Glutamatergic neuron (in vitro differentiated cells): ENCODE measurements around the gene RPGRIP1L. TPM values are rescaled to one million over a fixed set of nuclear protein-coding genes. Genes with fewer than 3 reads are reported as not detected.

Source experiments
- DNase-seq: peaks from one replicate; pipeline ENCODE4 v3.0.0; 2022
- H3K27ac Mint-ChIP-seq: one replicate; pipeline ENCODE4 v1.8.0; 2020; ENCODE audit warnings: mild to moderate bottlenecking, mixed read lengths, inconsistent platforms; ENCODE audit not compliant: unreplicated experiment
- H3K27me3 Mint-ChIP-seq: one replicate; pipeline ENCODE4 v1.8.0; 2020; ENCODE audit warnings: mild to moderate bottlenecking, moderate library complexity, mixed read lengths, inconsistent platforms; ENCODE audit not compliant: unreplicated experiment
- H3K36me3 Mint-ChIP-seq: one replicate; pipeline ENCODE4 v1.8.0; 2020; ENCODE audit warnings: mild to moderate bottlenecking, mixed read lengths, inconsistent platforms; ENCODE audit not compliant: unreplicated experiment
- H3K4me1 Mint-ChIP-seq: one replicate; pipeline ENCODE4 v1.8.0; 2020; ENCODE audit warnings: mild to moderate bottlenecking, low read depth, mixed read lengths, inconsistent platforms; ENCODE audit not compliant: unreplicated experiment
- H3K4me3 Mint-ChIP-seq: one replicate; pipeline ENCODE4 v1.8.0; 2020; ENCODE audit warnings: mild to moderate bottlenecking, mixed read lengths, inconsistent platforms; ENCODE audit not compliant: unreplicated experiment
- H3K9me3 Mint-ChIP-seq: one replicate; pipeline ENCODE4 v1.8.0; 2020; ENCODE audit warnings: mild to moderate bottlenecking, moderate library complexity, mixed read lengths, inconsistent platforms; ENCODE audit not compliant: unreplicated experiment
- CTCF ChIP-seq: fragments of 200-600 bp; sonication (generic); IDR thresholded peaks from one replicate; pipeline ENCODE4 v1.5.0; 2021; ENCODE audit not compliant: partially characterized antibody, unreplicated experiment
- long read RNA-seq: library from polyadenylated mRNA; unstranded; transcript quantifications from one replicate; pipeline ENCODE4 v2.0.0, GENCODE V29; 2020; ENCODE audit not compliant: unreplicated experiment
- total RNA-seq: library from RNA; stranded (reverse); fragmentation: NEBNext Ultra II Directional; extraction: Animal tissue kit (Norgen Biotek cat#: 25700); gene quantifications from one replicate; pipeline ENCODE4 v1.2.1, GENCODE V29; 2021; ENCODE audit not compliant: unreplicated experiment

The RPGRIP1L gene
- total RNA-seq: 18.0 TPM
- long read RNA-seq, partial matches to known transcripts: 0 of 2 reads
- long read RNA-seq, other reads (novel, unspliced or antisense): 1 of 2 reads

DNA sequence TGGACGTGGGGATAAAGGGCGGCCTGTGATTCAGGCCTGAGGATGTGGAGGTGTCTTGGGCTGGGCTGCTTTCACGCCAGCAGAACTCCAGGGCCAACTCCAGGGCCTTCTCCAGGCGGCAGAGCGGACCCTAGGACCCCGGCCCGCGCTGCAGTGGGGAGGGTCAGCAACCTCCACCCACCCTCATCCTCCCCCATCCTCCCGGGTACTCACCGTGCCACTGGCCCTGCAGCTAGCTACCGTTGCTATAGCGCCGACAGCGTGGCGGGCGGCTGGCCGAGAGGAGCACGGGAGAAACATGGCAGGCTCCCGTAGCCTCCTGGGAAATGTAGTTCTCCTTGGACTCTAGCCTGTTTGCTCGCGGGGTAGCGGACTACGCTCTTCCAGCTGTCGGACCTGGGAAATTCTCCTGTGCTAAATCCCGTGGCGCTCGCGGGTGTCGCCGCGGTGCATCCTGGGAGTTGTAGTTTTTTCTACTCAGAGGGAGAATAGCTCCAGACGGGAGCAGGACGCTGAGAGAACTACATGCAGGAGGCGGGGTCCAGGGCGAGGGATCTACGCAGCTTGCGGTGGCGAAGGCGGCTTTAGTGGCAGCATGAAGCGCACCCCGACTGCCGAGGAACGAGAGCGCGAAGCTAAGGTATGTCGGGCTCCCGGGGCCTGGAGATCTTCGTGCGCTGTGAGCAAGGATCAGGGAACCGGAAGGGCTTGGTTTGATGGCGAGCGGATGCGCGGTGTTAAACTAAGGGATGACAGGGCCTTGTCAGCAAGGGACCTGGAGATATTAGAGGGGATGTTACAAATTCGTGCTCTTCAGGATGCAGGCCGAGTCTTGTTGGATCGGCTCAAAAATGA is at the start of gene RPGRIP1L, which contains the start of gene FTO:
TSS of gene RPGRIP1L (minus strand) at position 270 of the 855 bp plus-strand sequence. CDS start 3,136 bp downstream, outside the sequence.
TSS of gene FTO (plus strand) at position 567 of the 855 bp plus-strand sequence.
- H3K36me3 Mint-ChIP-seq: no peaks in the 10 kb centered on the region
- peaks cover 8% of the 10 kb centered on the region for H3K4me1 Mint-ChIP-seq
- H3K27me3 Mint-ChIP-seq: no peaks in the 10 kb centered on the region
- peak; percentile 99 for DNase-seq
- H3K27ac Mint-ChIP-seq: peak within 1 kb of the TSS; percentile 96
- TF ChIP-seq CTCF: no peak
- H3K4me3 Mint-ChIP-seq: peak within 1 kb of the TSS; percentile 99
- H3K9me3 Mint-ChIP-seq: peaks cover 2% of the 10 kb centered on the region

DNA sequence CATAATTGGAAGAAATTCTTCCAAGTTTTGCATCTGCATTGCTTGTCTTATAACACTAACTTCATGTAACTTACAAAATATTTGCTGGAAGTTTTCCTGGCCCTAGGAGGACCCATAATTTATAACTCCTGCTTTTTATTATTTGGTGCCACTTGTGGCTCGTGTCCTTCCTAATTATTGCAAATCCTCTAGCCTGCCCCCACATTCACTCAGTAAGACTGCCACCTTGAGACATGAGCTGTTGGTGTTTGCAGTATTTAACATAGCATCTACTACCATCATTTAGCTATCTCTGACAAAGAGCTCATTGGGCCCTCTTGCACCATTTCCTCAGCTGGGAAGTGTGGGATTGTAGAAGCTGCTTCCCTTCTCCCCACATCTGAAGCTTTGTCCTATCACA is 49.8 kb upstream of the RPGRIP1L start:
- H3K36me3 Mint-ChIP-seq: no peaks in the 10 kb centered on the region
- H3K9me3 Mint-ChIP-seq: peaks cover under 1% of the 10 kb centered on the region
- no peak for DNase-seq
- H3K4me1 Mint-ChIP-seq: peaks cover 13% of the 10 kb centered on the region
- H3K27ac Mint-ChIP-seq: no peak overlapping the region
- no peaks in the 10 kb centered on the region for H3K27me3 Mint-ChIP-seq
- no peak overlapping the region for H3K4me3 Mint-ChIP-seq
- TF ChIP-seq CTCF: no peak

DNA sequence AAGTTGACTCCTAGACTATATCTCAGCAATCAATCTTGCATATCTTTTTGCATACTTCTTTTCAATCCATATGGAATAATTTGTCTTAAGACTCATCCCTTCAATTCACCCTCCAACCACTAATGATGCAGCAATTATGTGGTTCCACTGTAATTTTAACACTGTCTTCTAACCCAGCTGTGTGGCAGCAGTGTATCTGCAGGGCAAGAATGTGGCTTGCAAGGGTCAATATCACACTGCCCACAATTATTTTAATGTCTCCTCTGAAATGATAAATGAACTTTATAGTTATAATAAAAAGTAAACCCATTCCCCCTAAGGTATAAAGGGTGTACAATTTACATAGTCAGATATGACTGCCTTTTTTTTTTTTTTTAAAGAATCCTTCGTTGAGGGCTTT is 48.9 kb upstream of the RPGRIP1L start:
- Mint-ChIP-seq H3K27me3 (no peaks in the 10 kb centered on the region), H3K36me3 (no peaks in the 10 kb centered on the region), H3K27ac (no peak overlapping the region), H3K4me1 (peaks cover 6% of the 10 kb centered on the region), H3K9me3 (peaks cover under 1% of the 10 kb centered on the region), H3K4me3 (no peak overlapping the region)
- DNase-seq: no peak
- no peak for TF ChIP-seq CTCF

GRCh38 chr16:53745753-53746266 is 42.2 kb upstream of the RPGRIP1L start:
- peaks cover 28% of the 10 kb centered on the region for H3K4me1 Mint-ChIP-seq
- peaks cover 2% of the 10 kb centered on the region for H3K27me3 Mint-ChIP-seq
- no peak overlapping the region for H3K4me3 Mint-ChIP-seq
- no peak for DNase-seq
- peaks cover 2% of the 10 kb centered on the region for H3K9me3 Mint-ChIP-seq
- H3K27ac Mint-ChIP-seq: no peak overlapping the region
- H3K36me3 Mint-ChIP-seq: no peaks in the 10 kb centered on the region
- TF ChIP-seq CTCF: peak; percentile 17

DNA sequence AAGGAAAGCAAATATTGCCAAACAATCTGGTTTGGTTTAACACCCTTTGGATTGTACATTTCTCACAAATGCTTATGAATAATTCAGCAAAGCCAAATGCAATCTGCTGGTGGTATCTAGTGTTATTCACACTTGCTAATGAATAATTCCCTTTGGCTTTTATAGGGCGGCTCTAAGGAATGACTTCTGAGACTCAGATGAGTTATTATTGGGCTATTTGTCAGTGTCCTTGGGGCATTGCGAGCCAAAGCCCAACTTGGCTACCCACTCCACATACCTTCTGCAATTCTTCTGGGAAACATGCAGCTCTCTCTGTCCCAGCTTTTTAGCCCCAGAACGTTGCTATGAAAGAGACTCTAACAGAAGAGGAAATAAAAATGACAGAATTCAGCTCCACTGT is 41.4 kb upstream of the RPGRIP1L start:
- H3K36me3 Mint-ChIP-seq: no peaks in the 10 kb centered on the region
- H3K4me1 Mint-ChIP-seq: peaks cover 33% of the 10 kb centered on the region
- H3K27ac Mint-ChIP-seq: peak overlapping the region; percentile 10
- DNase-seq: no peak
- no peak for TF ChIP-seq CTCF
- H3K4me3 Mint-ChIP-seq: peak overlapping the region; percentile 13
- H3K9me3 Mint-ChIP-seq: peaks cover 2% of the 10 kb centered on the region
- H3K27me3 Mint-ChIP-seq: peaks cover 2% of the 10 kb centered on the region
